SU-DHL-6 (cell line): Measurements from ENCODE around the gene ABHD16A.

ENCODE experiments used
- H2AFZ ChIP-seq: fragments of 200-600 bp; sonication (generic); 2 replicates; pipeline ENCODE4 v1.6.1; 2014; ENCODE audit warnings: low read depth, mild to moderate bottlenecking, moderate library complexity, mixed read lengths, antibody characterized with exemption, low read length; ENCODE audit not compliant: severe bottlenecking
- H3F3A ChIP-seq: fragments of 200-600 bp; shearing (Covaris generic); 2 replicates; pipeline ENCODE4 v1.6.0; 2016; ENCODE audit warnings: antibody characterized with exemption, mild to moderate bottlenecking; ENCODE audit not compliant: insufficient read depth
- H3K27ac ChIP-seq: fragments of 200-600 bp; sonication (generic); 2 replicates; pipeline ENCODE4 v1.5.1; 2016; ENCODE audit warnings: low read depth, mild to moderate bottlenecking, low read length, moderate library complexity, mixed read lengths
- H3K27me3 ChIP-seq: fragments of 200-600 bp; sonication (generic), shearing (Covaris generic); 2 replicates; pipeline ENCODE4 v1.6.0; 2014; ENCODE audit warnings: mild to moderate bottlenecking, low read length
- H3K36me3 ChIP-seq: fragments of 200-600 bp; sonication (generic); 2 replicates; pipeline ENCODE4 v1.6.1; 2014; ENCODE audit warnings: mild to moderate bottlenecking, low read length, mixed read lengths
- H3K4me2 ChIP-seq: fragments of 300-600, 200-600 bp; shearing (Covaris generic), sonication (generic); 2 replicates; pipeline ENCODE4 v1.6.0; 2014; ENCODE audit warnings: low read length, low read depth, mild to moderate bottlenecking; ENCODE audit not compliant: poor library complexity, severe bottlenecking
- H3K4me3 ChIP-seq: fragments of 200-600 bp; sonication (generic); 2 replicates; pipeline ENCODE4 v1.5.1; 2014; ENCODE audit warnings: antibody characterized with exemption, low read length, mild to moderate bottlenecking, mixed read lengths; ENCODE audit not compliant: insufficient read depth, poor library complexity, severe bottlenecking
- H3K79me2 ChIP-seq: fragments of 200-600 bp; sonication (generic); 2 replicates; pipeline ENCODE4 v1.6.1; 2014; ENCODE audit warnings: mild to moderate bottlenecking, low read length, moderate library complexity; ENCODE audit not compliant: insufficient read depth
- H3K9ac ChIP-seq: fragments of 200-600 bp; sonication (generic); 2 replicates; pipeline ENCODE4 v1.7.0; 2014; ENCODE audit warnings: mild to moderate bottlenecking, low read length
- H3K9me2 ChIP-seq: fragments of 200-600 bp; sonication (generic); replicated peaks from 2 replicates; pipeline ENCODE4 v1.6.1; 2014; ENCODE audit warnings: low read length; ENCODE audit not compliant: insufficient read depth
- H3K9me3 ChIP-seq: fragments of 200-600 bp; sonication (generic); 2 replicates; pipeline ENCODE4 v1.6.1; 2014; ENCODE audit warnings: low read length, mixed read lengths; ENCODE audit not compliant: insufficient read depth
- H4K20me1 ChIP-seq: fragments of 200-600 bp; sonication (generic); 2 replicates; pipeline ENCODE4 v1.6.1; 2014; ENCODE audit warnings: low read depth, mild to moderate bottlenecking, antibody characterized with exemption, low read length, moderate library complexity, mixed read lengths
- CTCF ChIP-seq: fragments of 200-600 bp; sonication (generic); IDR thresholded peaks from one replicate; pipeline ENCODE4 v1.5.1; 2017; ENCODE audit warnings: antibody characterized with exemption, mild to moderate bottlenecking, low read length, moderate library complexity; ENCODE audit not compliant: insufficient read depth, poor library complexity, severe bottlenecking
- EZH2phosphoT487 ChIP-seq: fragments of 200-600 bp; sonication (generic), shearing (Covaris generic); conservative IDR thresholded peaks from 2 replicates; pipeline ENCODE4 v1.6.1; 2018; ENCODE audit warnings: mild to moderate bottlenecking, antibody characterized with exemption, low read length, moderate library complexity, mixed read lengths

The ABHD16A gene

GRCh38 chr6:31702405-31702818 is 712 bp downstream of the ABHD16A start:
- Histone ChIP-seq H3K9me2 (no peaks in the 10 kb centered on the region), H3K9ac (peak overlapping the region; percentile 80), H3F3A (peaks cover 13% of the 10 kb centered on the region), H4K20me1 (no peaks in the 10 kb centered on the region), H3K9me3 (no peaks in the 10 kb centered on the region), H3K4me2 (peak overlapping the region; percentile 84), H2AFZ (peak overlapping the region; percentile 71), H3K36me3 (0 out of 2 replicates have a peak, but pooled peaks cover 2% of the 10 kb centered on the region), H3K27ac (peak overlapping the region; percentile 75), H3K4me3 (peak overlapping the region; percentile 82), H3K79me2 (peaks cover 26% of the 10 kb centered on the region), H3K27me3 (no peaks in the 10 kb centered on the region)
- TF ChIP-seq EZH2phosphoT487 (no peak), CTCF (no peak)

GRCh38 chr6:31701666-31702404 is 1.3 kb downstream of the ABHD16A start:
- Histone ChIP-seq H3K9me2 (no peaks in the 10 kb centered on the region), H3K9ac (peak overlapping the region; percentile 80), H3K4me3 (peak overlapping the region; percentile 82), H3K27ac (peak overlapping the region; percentile 75; the same call in 1 of the 2 replicates), H3K9me3 (no peaks in the 10 kb centered on the region), H2AFZ (peak overlapping the region; percentile 71), H3F3A (peaks cover 13% of the 10 kb centered on the region), H3K27me3 (no peaks in the 10 kb centered on the region), H3K79me2 (peaks cover 26% of the 10 kb centered on the region), H3K4me2 (peak overlapping the region; percentile 84), H4K20me1 (no peaks in the 10 kb centered on the region), H3K36me3 (0 out of 2 replicates have a peak, but pooled peaks cover 2% of the 10 kb centered on the region)
- TF ChIP-seq EZH2phosphoT487 (no peak), CTCF (no peak)

GRCh38 chr6:31700740-31701401 is 2.3 kb downstream of the ABHD16A start:
- Histone ChIP-seq H3K9ac (no peak overlapping the region), H3F3A (peaks cover 13% of the 10 kb centered on the region), H4K20me1 (no peaks in the 10 kb centered on the region), H3K27ac (no peak overlapping the region), H3K9me2 (no peaks in the 10 kb centered on the region), H2AFZ (no peak overlapping the region), H3K27me3 (no peaks in the 10 kb centered on the region), H3K4me2 (peak overlapping the region; percentile 84), H3K79me2 (peaks cover 26% of the 10 kb centered on the region), H3K9me3 (no peaks in the 10 kb centered on the region), H3K36me3 (0 out of 2 replicates have a peak, but pooled peaks cover 2% of the 10 kb centered on the region), H3K4me3 (no peak overlapping the region)
- no peak for TF ChIP-seq CTCF
- no peak for TF ChIP-seq EZH2phosphoT487
